GM12872 (cell line): Measurements from ENCODE around the gene CDC14C.

Experiments used
- TF ChIP-seq, protein P1 (sequence below): IDR thresholded peaks from 3 replicates; pipeline ENCODE4 v1.5.1; 2011; ENCODE audit warnings: low read depth, mild to moderate bottlenecking, low read length, moderate library complexity; ENCODE audit not compliant: insufficient read depth

CDC14C gene

DNA sequence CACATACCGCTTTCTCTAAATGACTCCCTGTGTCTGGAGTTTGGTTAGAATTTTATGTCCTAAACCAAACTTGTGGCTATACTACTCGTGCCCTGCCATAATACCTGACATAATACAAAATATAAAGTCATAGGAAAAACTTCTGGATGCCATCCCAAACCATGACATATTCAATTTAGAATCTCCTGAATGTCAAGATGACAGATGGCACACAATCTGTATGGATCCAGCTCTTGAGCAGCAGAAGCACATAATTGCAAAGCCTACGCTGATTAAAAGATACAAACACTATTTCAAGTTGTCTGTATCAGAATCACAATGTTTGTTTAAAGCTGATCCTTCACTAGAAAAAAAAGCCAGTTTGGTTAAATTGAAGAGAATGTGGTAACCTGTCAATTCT, 22.4 kb upstream of the CDC14C start:
- TF ChIP-seq, protein P1, sequence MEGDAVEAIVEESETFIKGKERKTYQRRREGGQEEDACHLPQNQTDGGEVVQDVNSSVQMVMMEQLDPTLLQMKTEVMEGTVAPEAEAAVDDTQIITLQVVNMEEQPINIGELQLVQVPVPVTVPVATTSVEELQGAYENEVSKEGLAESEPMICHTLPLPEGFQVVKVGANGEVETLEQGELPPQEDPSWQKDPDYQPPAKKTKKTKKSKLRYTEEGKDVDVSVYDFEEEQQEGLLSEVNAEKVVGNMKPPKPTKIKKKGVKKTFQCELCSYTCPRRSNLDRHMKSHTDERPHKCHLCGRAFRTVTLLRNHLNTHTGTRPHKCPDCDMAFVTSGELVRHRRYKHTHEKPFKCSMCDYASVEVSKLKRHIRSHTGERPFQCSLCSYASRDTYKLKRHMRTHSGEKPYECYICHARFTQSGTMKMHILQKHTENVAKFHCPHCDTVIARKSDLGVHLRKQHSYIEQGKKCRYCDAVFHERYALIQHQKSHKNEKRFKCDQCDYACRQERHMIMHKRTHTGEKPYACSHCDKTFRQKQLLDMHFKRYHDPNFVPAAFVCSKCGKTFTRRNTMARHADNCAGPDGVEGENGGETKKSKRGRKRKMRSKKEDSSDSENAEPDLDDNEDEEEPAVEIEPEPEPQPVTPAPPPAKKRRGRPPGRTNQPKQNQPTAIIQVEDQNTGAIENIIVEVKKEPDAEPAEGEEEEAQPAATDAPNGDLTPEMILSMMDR, result no peak

DNA sequence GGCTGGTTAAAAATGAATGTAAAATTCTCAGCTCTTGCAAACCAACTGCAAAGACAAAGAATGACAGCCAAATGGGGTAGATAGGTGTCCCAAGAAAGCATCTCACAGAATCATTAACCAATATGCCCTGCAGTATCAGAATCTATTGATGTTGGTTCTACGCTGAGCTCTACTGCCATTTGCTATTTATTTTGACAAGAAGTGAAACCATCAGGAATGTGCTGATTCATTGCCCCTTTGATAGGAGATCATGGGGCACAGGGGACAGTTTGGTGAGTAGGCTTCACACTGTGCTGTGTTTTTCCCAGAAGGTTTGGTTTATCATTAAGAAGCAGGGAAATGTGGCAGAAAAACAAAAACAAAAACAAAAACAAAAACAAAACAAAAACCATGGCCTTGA, 19.4 kb upstream of the CDC14C start:
- TF ChIP-seq, protein P1, result no peak

DNA sequence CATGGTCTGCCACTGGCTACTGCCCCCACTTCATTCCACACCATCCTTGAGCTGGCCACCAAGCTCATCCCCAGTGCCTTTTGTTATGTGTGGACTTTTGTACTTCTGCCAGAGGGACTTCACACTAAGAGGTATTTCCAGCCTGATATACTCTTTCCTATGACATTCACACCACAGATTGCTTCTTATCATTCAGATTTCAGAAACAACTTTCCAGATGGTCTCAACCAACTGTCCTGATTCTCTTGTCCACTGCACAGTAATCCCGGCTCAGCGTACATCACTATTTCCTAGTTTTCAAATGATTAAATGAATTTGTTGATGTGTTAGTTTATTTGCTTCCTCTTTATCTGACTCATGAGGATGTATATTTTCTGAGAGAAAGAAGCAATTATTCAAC, 7.1 kb downstream of the CDC14C start:
- TF ChIP-seq, protein P1, result no peak

DNA sequence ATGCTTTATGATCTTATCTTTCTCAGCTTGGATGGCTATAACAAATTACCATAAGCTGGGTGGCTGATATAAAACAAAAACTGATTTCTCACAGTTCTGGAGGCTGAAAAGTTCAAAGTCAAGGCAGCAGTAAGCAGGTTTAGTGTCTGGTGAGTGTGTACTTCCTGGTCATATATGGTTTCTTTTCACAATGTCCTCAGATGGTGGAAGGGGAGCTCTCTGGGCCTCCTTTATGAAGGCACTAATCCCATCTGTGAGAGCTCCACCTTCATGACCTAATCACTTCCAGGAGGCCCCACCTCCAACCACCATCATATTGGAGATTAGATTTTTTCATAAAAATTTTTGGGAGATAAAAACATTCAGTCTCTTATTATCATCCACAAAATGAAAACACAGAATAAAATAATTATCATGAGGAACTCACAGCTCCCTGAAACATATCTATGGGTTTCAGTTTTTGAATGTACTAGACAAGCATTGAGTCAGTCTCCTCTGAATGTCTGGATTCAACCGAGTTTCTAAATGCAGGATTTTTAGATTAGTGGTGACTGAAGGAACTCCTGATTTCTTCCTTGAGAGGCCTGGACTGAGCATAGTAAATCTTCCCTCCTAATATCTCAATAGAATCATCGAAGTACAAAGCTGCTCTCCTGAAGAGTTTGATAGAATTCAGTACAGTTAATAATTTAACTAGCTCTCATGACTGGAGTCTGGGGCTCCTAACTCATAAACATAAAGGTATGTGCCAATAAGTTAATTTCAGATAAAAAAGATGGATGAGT, 8.0 kb downstream of the CDC14C start:
- TF ChIP-seq, protein P1, result no peak

DNA sequence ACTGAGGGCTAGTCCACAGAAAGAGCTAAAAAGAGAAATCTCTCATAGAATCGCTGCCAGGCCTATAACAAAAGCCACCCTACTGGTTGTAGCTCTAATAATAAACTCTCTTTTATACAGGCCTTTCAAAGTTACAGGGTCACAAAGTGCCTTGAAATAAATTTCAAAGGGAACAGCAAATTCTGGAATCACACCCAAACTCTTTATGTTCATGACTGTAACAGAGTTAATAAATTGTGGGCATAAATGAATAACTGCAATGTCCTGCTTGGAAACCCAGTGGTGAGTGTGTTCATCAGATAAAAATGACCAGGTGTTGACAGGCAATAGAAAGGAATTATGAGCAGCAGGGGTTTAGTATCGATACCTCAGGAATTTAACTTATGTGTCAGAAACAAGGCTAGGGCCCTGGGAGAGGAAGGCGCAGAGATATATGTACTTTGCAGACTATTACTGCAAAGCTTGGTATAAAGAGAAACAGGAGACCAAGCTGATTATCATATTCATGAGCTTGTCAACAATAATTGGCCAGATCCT, 9.3 kb downstream of the CDC14C start:
- TF ChIP-seq, protein P1, result no peak

DNA sequence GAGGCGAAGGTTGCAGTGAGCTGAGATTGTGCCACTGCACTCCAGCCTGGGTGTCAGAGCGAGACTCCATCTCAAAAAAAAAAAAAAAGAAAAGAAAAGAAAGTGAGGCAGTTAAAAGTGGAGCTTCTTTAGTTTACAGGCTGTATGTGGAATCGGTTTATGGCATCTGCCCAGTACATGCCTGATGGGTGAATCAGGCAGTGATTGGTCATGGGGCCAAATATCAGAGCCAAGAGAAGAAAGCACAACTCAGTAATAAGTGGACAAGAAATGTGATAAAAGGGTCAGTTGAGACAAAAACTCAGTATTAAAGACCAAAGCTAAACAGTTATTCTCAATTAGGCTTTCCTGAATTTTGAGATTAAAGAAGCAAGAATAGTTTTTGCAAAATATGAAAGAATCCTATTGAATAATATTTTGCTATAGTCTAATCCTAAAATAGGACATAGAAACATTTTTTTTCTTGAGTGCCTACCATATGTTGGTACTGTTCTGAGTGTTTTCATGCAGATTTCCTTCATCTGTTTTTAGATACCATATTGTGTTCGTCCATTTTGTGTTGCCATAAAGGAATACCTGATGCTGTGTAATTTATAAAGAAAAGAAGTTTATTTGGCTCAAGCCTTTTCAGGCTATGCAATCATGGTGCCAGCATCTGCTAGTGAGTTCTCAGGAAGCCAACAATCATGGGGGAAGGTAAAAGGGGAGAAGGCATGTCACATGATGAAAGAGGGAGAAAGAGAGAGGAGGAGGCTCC, 14.4 kb downstream of the CDC14C start:
- TF ChIP-seq, protein P1, result no peak

DNA sequence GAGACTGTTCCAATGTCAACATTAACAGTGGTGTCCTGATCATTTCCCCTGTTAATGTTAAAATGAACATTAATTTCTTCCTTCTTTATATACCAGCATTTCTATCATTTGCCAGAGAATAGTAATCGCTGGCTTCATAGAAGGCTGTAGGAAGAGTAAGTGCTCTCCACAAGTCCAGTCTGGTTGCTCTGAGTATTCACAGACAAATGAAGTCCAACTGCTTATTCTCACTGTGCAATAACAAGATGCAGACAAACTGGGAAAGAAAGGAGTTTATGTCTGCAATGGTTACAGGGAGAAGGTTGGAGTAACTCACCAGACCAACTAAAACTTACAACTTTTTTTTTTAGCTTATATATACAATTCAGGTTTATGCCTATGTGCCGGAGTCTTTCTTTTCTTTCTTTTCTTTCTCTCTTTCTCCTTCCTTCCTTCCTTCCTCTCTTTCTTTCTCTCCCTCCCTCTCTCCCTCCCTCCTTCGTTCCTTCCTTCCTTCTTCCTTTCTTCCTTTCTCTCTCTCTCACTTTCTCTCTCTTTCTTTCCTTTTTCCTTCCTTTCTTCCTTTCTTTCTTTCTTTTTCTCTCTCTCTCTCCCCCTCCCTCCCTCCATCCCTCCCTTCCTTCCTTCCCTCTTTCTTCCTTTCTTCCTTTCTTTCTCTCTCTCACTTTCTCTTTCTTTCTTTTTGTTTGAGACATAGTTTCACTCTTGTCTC, 19.1 kb downstream of the CDC14C start:
- TF ChIP-seq, protein P1, result no peak
